Esophagus muscularis mucosa (tissue), 4 donors: ENCODE measurements around the gene SAFB2.

ENCODE experiments used
- EP300 ChIP-seq: sonication (generic); formaldehyde crosslinking; IDR thresholded peaks from one replicate; pipeline ENCODE4 v1.6.1; 2017; ENCODE audit warnings: antibody characterized with exemption
- POLR2A ChIP-seq: fragments of 450-650 bp; IDR thresholded peaks from one replicate; pipeline ENCODE4 v1.6.1; 2017; ENCODE audit warnings: antibody characterized with exemption, moderate library complexity, mild to moderate bottlenecking, low read depth
- POLR2AphosphoS5 ChIP-seq, 2 donors: sonication (generic); formaldehyde crosslinking; IDR thresholded peaks; one replicate each; pipeline ENCODE4 v1.6.1; 2017; ENCODE audit warnings: antibody characterized with exemption in 2 of 2
- TF ChIP-seq, protein P1 (sequence below), 3 experiments: fragments of 200-600 bp in 2 of 3; fragments of 450-650 bp in 1 of 3; sonication (generic) in 2 of 3; IDR thresholded peaks; one replicate each; pipeline ENCODE4 v1.5.1; 2017 to 2019; ENCODE audit warnings: antibody characterized with exemption in 3 of 3, mild to moderate bottlenecking in 2 of 3, moderate library complexity in 1 of 3

DNA sequence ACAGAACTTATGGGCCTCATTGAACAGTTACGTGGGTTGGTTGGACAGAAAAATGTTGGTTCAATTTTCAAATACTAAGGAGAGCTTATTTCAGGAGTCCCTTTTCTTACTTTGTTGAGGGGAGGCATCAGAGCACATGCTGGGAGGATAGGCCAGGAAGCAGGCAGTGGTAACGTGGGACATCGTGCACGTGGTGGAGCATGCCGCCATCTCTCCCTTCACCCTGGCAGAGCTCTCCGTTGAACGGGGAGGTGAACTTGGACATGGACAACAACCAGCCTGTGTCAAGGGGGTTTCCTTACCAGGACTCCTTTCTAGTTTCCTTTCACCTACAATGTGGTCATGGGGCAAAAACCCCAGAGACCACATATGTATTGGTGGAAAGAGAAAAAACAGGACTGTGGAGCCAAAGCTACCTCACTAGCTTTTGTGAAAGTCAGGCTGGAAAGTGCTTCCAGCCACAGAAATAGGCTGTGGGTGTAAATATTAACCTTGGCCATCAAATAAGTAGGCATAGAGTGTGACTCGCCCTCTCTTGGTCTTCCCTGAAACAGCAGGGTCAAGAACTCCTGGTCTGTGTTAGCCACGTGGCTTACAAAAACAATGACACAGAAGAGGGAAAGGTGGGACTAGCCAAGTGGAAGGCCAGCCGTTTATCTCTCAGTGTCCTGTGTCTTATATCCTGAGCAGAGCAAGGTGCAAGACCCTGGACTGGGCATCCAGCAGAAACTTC lies 43.4 kb upstream of the SAFB2 start:
- TF ChIP-seq, protein P1, sequence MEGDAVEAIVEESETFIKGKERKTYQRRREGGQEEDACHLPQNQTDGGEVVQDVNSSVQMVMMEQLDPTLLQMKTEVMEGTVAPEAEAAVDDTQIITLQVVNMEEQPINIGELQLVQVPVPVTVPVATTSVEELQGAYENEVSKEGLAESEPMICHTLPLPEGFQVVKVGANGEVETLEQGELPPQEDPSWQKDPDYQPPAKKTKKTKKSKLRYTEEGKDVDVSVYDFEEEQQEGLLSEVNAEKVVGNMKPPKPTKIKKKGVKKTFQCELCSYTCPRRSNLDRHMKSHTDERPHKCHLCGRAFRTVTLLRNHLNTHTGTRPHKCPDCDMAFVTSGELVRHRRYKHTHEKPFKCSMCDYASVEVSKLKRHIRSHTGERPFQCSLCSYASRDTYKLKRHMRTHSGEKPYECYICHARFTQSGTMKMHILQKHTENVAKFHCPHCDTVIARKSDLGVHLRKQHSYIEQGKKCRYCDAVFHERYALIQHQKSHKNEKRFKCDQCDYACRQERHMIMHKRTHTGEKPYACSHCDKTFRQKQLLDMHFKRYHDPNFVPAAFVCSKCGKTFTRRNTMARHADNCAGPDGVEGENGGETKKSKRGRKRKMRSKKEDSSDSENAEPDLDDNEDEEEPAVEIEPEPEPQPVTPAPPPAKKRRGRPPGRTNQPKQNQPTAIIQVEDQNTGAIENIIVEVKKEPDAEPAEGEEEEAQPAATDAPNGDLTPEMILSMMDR (IDR thresholded peaks at IDR 0.05), result no peak
- TF ChIP-seq POLR2AphosphoS5 (IDR thresholded peaks at IDR 0.05) (no peak), EP300 (no peak), POLR2A (no peak)
